ENCODE results near the gene BORCS5.

The BORCS5 gene

DNA sequence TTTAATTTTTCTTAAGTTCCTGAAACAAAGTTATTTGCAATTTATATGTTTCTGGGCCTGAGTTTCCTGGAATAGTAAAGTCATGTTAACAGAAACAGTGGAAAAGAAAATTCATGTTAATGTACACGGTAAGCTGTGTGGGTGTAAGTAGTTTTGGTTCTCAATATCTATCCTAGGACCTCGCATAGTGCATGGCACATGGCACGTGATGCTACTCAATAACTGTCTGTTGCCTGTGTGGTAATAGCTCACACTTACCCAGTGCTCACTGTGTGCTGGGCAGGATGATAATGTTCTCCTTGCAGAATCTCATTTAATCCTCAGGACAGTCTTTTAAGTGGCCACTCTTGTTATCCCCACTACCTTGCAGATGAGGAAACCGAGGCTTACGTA is 105.0 kb downstream of the BORCS5 start:
- Histone ChIP-seq H3K4me3 (replicated peaks; ENCODE audit: low read depth, low read length) (no peak overlapping the region), H3K27me3 (replicated peaks; ENCODE audit: control insufficient read depth, insufficient read depth, low read length) (no peaks in the 10 kb centered on the region), H3K36me3 (ENCODE audit: control insufficient read depth, insufficient read depth, low read length) (peaks cover 3% of the 10 kb centered on the region; the same call in 1 of the 2 replicates)
- no peak for DNase-seq (ENCODE audit: extremely low read depth, insufficient read length)
- TF ChIP-seq, protein P1, sequence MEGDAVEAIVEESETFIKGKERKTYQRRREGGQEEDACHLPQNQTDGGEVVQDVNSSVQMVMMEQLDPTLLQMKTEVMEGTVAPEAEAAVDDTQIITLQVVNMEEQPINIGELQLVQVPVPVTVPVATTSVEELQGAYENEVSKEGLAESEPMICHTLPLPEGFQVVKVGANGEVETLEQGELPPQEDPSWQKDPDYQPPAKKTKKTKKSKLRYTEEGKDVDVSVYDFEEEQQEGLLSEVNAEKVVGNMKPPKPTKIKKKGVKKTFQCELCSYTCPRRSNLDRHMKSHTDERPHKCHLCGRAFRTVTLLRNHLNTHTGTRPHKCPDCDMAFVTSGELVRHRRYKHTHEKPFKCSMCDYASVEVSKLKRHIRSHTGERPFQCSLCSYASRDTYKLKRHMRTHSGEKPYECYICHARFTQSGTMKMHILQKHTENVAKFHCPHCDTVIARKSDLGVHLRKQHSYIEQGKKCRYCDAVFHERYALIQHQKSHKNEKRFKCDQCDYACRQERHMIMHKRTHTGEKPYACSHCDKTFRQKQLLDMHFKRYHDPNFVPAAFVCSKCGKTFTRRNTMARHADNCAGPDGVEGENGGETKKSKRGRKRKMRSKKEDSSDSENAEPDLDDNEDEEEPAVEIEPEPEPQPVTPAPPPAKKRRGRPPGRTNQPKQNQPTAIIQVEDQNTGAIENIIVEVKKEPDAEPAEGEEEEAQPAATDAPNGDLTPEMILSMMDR (IDR thresholded peaks at IDR 0.05; ENCODE audit: insufficient read depth, low read length, poor library complexity, severe bottlenecking): no peak

DNA sequence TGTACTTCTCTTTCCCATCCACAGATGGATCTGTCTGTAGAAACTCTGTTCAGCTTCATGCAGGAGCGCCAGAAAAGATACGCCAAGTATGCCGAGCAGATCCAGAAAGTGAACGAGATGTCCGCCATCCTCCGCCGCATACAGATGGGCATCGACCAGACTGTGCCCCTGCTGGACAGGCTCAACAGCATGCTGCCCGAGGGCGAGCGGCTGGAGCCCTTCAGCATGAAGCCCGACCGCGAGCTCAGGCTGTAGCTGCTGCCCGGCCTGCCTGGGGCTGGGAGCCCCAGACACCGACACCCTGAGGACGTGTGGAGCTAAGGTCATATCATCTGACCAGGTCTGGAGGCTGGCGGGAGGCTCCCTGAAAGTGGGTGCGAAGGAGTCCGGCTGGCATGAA is 108.6 kb downstream of the BORCS5 start:
- DNase-seq (ENCODE audit: extremely low read depth, insufficient read length): no peak
- Histone ChIP-seq H3K27me3 (replicated peaks; ENCODE audit: control insufficient read depth, insufficient read depth, low read length) (no peaks in the 10 kb centered on the region), H3K36me3 (ENCODE audit: control insufficient read depth, insufficient read depth, low read length) (peaks cover 3% of the 10 kb centered on the region; the same call in 1 of the 2 replicates), H3K4me3 (replicated peaks; ENCODE audit: low read depth, low read length) (no peak overlapping the region)
- TF ChIP-seq, protein P1 (IDR thresholded peaks at IDR 0.05; ENCODE audit: insufficient read depth, low read length, poor library complexity, severe bottlenecking): no peak

DNA sequence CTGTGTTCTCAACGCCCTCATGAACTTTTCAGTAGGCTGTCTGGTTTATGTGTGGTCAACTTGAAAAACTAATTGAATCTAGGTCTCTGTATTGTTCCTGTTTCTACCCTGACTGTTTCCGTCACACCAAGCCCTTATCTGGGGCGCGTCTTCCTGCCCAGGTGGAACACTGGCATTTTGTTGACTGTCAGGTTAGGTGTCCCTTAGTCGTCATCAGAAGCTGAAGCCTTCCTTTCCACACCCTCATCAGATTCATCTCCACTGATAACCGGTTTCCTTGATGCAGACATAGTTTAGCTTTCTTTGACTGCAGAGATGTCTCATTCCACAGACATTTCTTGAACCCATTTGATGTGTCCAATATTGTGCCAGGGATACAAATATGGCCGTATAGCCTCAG is 109.3 kb downstream of the BORCS5 start:
- TF ChIP-seq, protein P1 (IDR thresholded peaks at IDR 0.05; ENCODE audit: insufficient read depth, low read length, poor library complexity, severe bottlenecking): no peak
- DNase-seq (ENCODE audit: extremely low read depth, insufficient read length): no peak
- no peaks in the 10 kb centered on the region for H3K27me3 ChIP-seq (replicated peaks; ENCODE audit: control insufficient read depth, insufficient read depth, low read length)
- peaks cover 3% of the 10 kb centered on the region; the same call in 1 of the 2 replicates for H3K36me3 ChIP-seq (ENCODE audit: control insufficient read depth, insufficient read depth, low read length)
- no peak overlapping the region for H3K4me3 ChIP-seq (replicated peaks; ENCODE audit: low read depth, low read length)

DNA sequence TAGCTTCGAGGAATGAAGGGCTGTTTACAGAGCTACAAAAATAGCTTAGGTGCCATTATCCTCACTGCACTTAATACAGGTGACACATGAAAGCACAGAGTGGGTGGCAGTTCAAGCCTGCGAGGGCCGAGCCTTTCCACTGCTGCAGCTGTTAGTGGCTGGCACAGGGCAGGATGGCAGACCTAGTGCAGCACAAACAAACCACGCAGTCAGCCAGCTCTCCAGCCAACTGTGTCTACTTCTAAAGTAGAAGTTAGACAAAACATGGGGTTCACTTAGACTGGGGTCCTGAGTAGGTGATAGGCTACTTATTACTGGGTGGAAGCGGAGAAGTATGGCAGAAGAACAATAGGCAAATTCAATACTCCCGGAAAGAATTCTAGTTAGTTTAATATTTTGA is 110.4 kb downstream of the BORCS5 start:
- TF ChIP-seq, protein P1 (IDR thresholded peaks at IDR 0.05; ENCODE audit: insufficient read depth, low read length, poor library complexity, severe bottlenecking): no peak
- Histone ChIP-seq H3K36me3 (ENCODE audit: control insufficient read depth, insufficient read depth, low read length) (peaks cover 3% of the 10 kb centered on the region; the same call in 1 of the 2 replicates), H3K4me3 (replicated peaks; ENCODE audit: low read depth, low read length) (no peak overlapping the region), H3K27me3 (replicated peaks; ENCODE audit: control insufficient read depth, insufficient read depth, low read length) (no peaks in the 10 kb centered on the region)
- no peak for DNase-seq (ENCODE audit: extremely low read depth, insufficient read length)

DNA sequence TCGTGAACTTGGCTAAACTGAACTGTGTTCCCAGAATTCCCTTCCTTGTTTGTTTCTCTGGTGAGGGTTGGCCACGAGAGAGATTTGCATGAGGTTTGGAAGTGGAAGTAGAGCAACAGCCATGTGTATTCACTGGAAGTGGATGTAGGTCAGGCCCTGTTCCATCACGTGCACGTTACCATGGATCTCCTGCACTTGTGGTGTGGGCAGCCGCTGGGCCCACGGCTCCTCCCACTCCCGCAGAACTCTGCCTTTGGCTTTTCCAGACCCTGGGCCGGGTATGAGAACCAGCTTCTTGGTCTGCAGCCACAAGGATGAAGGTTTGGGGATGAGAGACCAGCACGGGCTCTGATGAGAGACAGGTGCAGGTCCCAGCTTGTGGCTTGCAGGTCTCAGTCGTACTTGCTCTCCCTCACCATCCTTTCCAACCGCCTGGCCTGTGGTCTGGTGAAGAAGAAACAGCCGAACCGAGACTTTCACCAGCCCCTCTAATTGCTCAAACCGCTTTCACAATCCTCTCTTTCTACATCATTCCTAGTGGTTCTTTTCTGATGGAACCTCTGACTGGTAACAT is 110.9 kb downstream of the BORCS5 start:
- no peak for DNase-seq (ENCODE audit: extremely low read depth, insufficient read length)
- peaks cover 3% of the 10 kb centered on the region; the same call in 1 of the 2 replicates for H3K36me3 ChIP-seq (ENCODE audit: control insufficient read depth, insufficient read depth, low read length)
- H3K27me3 ChIP-seq (replicated peaks; ENCODE audit: control insufficient read depth, insufficient read depth, low read length): no peaks in the 10 kb centered on the region
- no peak overlapping the region for H3K4me3 ChIP-seq (replicated peaks; ENCODE audit: low read depth, low read length)
- TF ChIP-seq, protein P1 (IDR thresholded peaks at IDR 0.05; ENCODE audit: insufficient read depth, low read length, poor library complexity, severe bottlenecking): no peak

DNA sequence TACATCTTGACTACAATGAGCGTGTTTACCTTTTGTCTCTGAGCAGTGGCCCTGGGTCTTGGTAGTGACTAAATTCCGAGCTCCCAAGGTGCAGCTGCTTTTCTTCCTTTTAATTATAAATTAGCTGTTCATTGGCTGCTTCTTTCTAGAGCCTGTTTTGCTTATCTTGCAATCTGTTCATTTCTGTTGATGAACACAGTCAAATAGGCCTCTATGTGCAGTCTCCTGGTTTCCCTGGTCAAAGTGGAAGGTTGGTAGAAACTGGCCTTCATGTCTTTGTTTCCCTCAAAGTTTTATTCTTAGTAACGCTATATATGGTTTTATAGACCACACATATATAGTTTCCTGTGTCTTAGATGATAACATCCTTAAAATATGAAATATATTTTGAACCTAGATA is 111.7 kb downstream of the BORCS5 start:
- H3K27me3 ChIP-seq (replicated peaks; ENCODE audit: control insufficient read depth, insufficient read depth, low read length): no peaks in the 10 kb centered on the region
- no peak for DNase-seq (ENCODE audit: extremely low read depth, insufficient read length)
- TF ChIP-seq, protein P1 (IDR thresholded peaks at IDR 0.05; ENCODE audit: insufficient read depth, low read length, poor library complexity, severe bottlenecking): no peak
- H3K4me3 ChIP-seq (replicated peaks; ENCODE audit: low read depth, low read length): no peak overlapping the region
- H3K36me3 ChIP-seq (ENCODE audit: control insufficient read depth, insufficient read depth, low read length): peaks cover 3% of the 10 kb centered on the region; the same call in 1 of the 2 replicates

Measured in GM06990 (cell line).